ENCODE measurements around the gene ARMC6. TPM values are rescaled to one million over a fixed set of nuclear protein-coding genes. Genes with fewer than 3 reads are reported as not detected.

The ARMC6 gene
- total and polyA plus RNA-seq, 2 of the 13 experiments (the other 11 are each of a cell fraction or from before 2014, with no cell fraction given), result 16.2 to 36.8 TPM

DNA sequence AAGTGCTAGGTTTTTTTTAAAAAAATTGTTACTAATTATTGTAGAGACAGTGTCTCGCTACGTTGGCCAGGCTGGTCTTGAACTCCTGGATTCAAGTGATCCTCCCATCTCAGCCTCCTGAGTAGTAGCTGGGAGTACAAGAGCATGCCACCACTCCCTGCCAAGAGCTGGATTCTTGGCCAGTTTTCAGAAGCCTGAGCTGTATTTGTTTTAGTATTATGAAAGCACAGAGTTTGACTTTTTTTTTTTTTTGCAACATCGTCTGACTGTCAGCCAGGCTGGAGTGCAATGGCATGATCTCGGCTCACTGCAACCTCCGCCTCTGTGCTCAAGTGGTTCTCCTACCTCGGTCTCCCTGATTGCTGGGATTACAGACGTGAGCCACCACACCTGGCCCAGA lies 7.0 kb downstream of the ARMC6 start (continued):
- TF ChIP-seq, protein P1, sequence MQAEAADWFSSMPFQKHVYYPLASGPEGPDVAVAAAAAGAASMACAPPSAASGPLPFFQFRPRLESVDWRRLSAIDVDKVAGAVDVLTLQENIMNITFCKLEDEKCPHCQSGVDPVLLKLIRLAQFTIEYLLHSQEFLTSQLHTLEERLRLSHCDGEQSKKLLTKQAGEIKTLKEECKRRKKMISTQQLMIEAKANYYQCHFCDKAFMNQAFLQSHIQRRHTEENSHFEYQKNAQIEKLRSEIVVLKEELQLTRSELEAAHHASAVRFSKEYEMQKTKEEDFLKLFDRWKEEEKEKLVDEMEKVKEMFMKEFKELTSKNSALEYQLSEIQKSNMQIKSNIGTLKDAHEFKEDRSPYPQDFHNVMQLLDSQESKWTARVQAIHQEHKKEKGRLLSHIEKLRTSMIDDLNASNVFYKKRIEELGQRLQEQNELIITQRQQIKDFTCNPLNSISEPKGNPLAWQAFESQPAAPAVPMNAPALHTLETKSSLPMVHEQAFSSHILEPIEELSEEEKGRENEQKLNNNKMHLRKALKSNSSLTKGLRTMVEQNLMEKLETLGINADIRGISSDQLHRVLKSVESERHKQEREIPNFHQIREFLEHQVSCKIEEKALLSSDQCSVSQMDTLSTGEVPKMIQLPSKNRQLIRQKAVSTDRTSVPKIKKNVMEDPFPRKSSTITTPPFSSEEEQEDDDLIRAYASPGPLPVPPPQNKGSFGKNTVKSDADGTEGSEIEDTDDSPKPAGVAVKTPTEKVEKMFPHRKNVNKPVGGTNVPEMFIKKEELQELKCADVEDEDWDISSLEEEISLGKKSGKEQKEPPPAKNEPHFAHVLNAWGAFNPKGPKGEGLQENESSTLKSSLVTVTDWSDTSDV (CRISPR knock-in tag; IDR thresholded peaks at IDR 0.05), result no peak
- TF ChIP-seq MEF2D (CRISPR knock-in tag; IDR thresholded peaks at IDR 0.05) (no peak), HDAC1 (CRISPR knock-in tag; IDR thresholded peaks at IDR 0.05) (0 out of 2 replicates have a peak, but pooled peaks have one; percentile 47), ZNF768 (CRISPR knock-in tag; IDR thresholded peaks at IDR 0.05) (no peak), GABPB1 (CRISPR knock-in tag; IDR thresholded peaks at IDR 0.05) (no peak), RCOR2 (CRISPR knock-in tag; IDR thresholded peaks at IDR 0.05) (peak; percentile 80; the same call in 1 of the 2 replicates), GABPA (IDR thresholded peaks at IDR 0.05; ENCODE audit: low read depth, low read length) (no peak), GABPA (CRISPR knock-in tag; IDR thresholded peaks at IDR 0.05; ENCODE audit: low read depth) (no peak), ZGPAT (CRISPR knock-in tag; IDR thresholded peaks at IDR 0.05) (peak; percentile 51), HNF1A (IDR thresholded peaks at IDR 0.05; ENCODE audit: low read depth) (no peak), HNF1A (CRISPR knock-in tag; IDR thresholded peaks at IDR 0.05; ENCODE audit: borderline replicate concordance) (no peak), ETS1 (CRISPR knock-in tag; IDR thresholded peaks at IDR 0.05) (no peak), REXO4 (CRISPR knock-in tag; IDR thresholded peaks at IDR 0.05; ENCODE audit: borderline replicate concordance) (no peak), NFATC3 (CRISPR knock-in tag; IDR thresholded peaks at IDR 0.05) (no peak), ZNF749 (CRISPR knock-in tag; IDR thresholded peaks at IDR 0.05; ENCODE audit: borderline replicate concordance) (no peak), ATF5 (CRISPR knock-in tag; IDR thresholded peaks at IDR 0.05; ENCODE audit: low read depth) (no peak), SP5 (CRISPR knock-in tag; IDR thresholded peaks at IDR 0.05; ENCODE audit: borderline replicate concordance, low read depth) (no peak), RARA (CRISPR knock-in tag; IDR thresholded peaks at IDR 0.05) (no peak), ZNF138 (CRISPR knock-in tag; IDR thresholded peaks at IDR 0.05; ENCODE audit: low read depth) (no peak), ETV5 (CRISPR knock-in tag; IDR thresholded peaks at IDR 0.05; ENCODE audit: borderline replicate concordance) (no peak)
- TF ChIP-seq, protein P2, sequence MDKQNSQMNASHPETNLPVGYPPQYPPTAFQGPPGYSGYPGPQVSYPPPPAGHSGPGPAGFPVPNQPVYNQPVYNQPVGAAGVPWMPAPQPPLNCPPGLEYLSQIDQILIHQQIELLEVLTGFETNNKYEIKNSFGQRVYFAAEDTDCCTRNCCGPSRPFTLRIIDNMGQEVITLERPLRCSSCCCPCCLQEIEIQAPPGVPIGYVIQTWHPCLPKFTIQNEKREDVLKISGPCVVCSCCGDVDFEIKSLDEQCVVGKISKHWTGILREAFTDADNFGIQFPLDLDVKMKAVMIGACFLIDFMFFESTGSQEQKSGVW (CRISPR knock-in tag; IDR thresholded peaks at IDR 0.05; ENCODE audit: borderline replicate concordance), result no peak

Measured in HepG2 (cell line).